ENCODE results near the gene ISX. TPM values are rescaled to one million over a fixed set of nuclear protein-coding genes. Genes with fewer than 3 reads are reported as not detected.

The ISX gene
- total RNA-seq, 4 donors from 2014 or later = not detected

GRCh38 chr22:35051791-35052190, 14.2 kb upstream of the ISX start:
- Histone ChIP-seq H3K27me3 (no peaks in the 10 kb centered on the region), H3K9me3 (peaks cover 0 to 9% (median 0%) of the 10 kb centered on the region in 4 donors), H3K4me1 (no peaks in the 10 kb centered on the region), H3K4me3 (no peak overlapping the region), H3K36me3 (no peaks in the 10 kb centered on the region), H3K27ac (no peak overlapping the region)
- no peak for DNase-seq (ENCODE audit: low spot score in 2 of 2)
- TF ChIP-seq EP300 (IDR thresholded peaks at IDR 0.05) = no peak
- TF ChIP-seq POLR2A (IDR thresholded peaks at IDR 0.05) = no peak
- no peak for TF ChIP-seq CTCF (IDR thresholded peaks at IDR 0.05)

- no peak overlapping the region for H3K4me3 ChIP-seq
- H3K27me3 ChIP-seq = no peaks in the 10 kb centered on the region
- no peak for TF ChIP-seq POLR2A (IDR thresholded peaks at IDR 0.05)
- no peak for TF ChIP-seq CTCF (IDR thresholded peaks at IDR 0.05)
- no peak for TF ChIP-seq EP300 (IDR thresholded peaks at IDR 0.05)
- H3K9me3 ChIP-seq = peaks cover 0 to 12% (median 0%) of the 10 kb centered on the region in 4 donors
- H3K4me1 ChIP-seq = no peaks in the 10 kb centered on the region
- no peak for DNase-seq (ENCODE audit: low spot score in 2 of 2)
- H3K36me3 ChIP-seq = no peaks in the 10 kb centered on the region
- WGBS, 2 donors = 76 to 82% methylated on average over 8 of the region's 8 CpGs
- no peak overlapping the region for H3K27ac ChIP-seq
Measured at GRCh38 chr22:35053060-35053835, 12.7 kb upstream of the ISX start.

GRCh38 chr22:35054064-35054463, 11.9 kb upstream of the ISX start:
- Histone ChIP-seq H3K4me3 (no peak overlapping the region), H3K4me1 (no peaks in the 10 kb centered on the region), H3K36me3 (no peaks in the 10 kb centered on the region), H3K9me3 (peaks cover 0 to 17% (median 0%) of the 10 kb centered on the region in 4 donors), H3K27me3 (no peaks in the 10 kb centered on the region), H3K27ac (no peak overlapping the region)
- TF ChIP-seq CTCF (IDR thresholded peaks at IDR 0.05) = no peak
- TF ChIP-seq POLR2A (IDR thresholded peaks at IDR 0.05) = no peak
- no peak for TF ChIP-seq EP300 (IDR thresholded peaks at IDR 0.05)
- 72 to 75% methylated on average over 3 of the region's 3 CpGs for WGBS, 2 donors
- no peak for DNase-seq (ENCODE audit: low spot score in 2 of 2)

- Histone ChIP-seq H3K4me1 (no peaks in the 10 kb centered on the region), H3K27ac (no peak overlapping the region), H3K36me3 (no peaks in the 10 kb centered on the region), H3K4me3 (no peak overlapping the region), H3K27me3 (no peaks in the 10 kb centered on the region), H3K9me3 (peaks cover 0 to 25% (median 0%) of the 10 kb centered on the region in 4 donors)
- TF ChIP-seq POLR2A (IDR thresholded peaks at IDR 0.05) = no peak
- TF ChIP-seq CTCF (IDR thresholded peaks at IDR 0.05) = no peak
- no peak for TF ChIP-seq EP300 (IDR thresholded peaks at IDR 0.05)
- DNase-seq (ENCODE audit: low spot score in 2 of 2) = no peak
Measured at GRCh38 chr22:35056486-35056885, 9.5 kb upstream of the ISX start.

GRCh38 chr22:35057155-35057554, 8.8 kb upstream of the ISX start:
- no peaks in the 10 kb centered on the region for H3K36me3 ChIP-seq
- no peak overlapping the region for H3K4me3 ChIP-seq
- 81 to 100% methylated on average over 1 of the region's 1 CpG for WGBS, 2 donors
- TF ChIP-seq EP300 (IDR thresholded peaks at IDR 0.05) (no peak), CTCF (IDR thresholded peaks at IDR 0.05) (no peak), POLR2A (IDR thresholded peaks at IDR 0.05) (no peak)
- H3K9me3 ChIP-seq = peaks cover 0 to 25% (median 0%) of the 10 kb centered on the region in 4 donors
- no peak for DNase-seq (ENCODE audit: low spot score in 2 of 2)
- H3K4me1 ChIP-seq = no peaks in the 10 kb centered on the region
- H3K27ac ChIP-seq = no peak overlapping the region
- no peaks in the 10 kb centered on the region for H3K27me3 ChIP-seq
